HepG2 (cell line): ENCODE measurements around the gene NFAT5. TPM values are rescaled to one million over a fixed set of nuclear protein-coding genes. Genes with fewer than 3 reads are reported as not detected.

ENCODE experiments used
- KDM1A ChIP-seq: IDR thresholded peaks from 2 replicates; pipeline ENCODE4 v1.6.1; 2016; ENCODE audit warnings: missing compliant biosample characterization
- MTF1 ChIP-seq: sonication (generic); formaldehyde crosslinking; IDR thresholded peaks from 2 replicates; pipeline ENCODE4 v1.5.0; 2020; ENCODE audit warnings: missing genetic modification reagents
- SRSF9 ChIP-seq: fragments of 200-400 bp; formaldehyde crosslinking; IDR thresholded peaks from 2 replicates; pipeline ENCODE4 v1.6.1; 2018; ENCODE audit warnings: borderline replicate concordance, mild to moderate bottlenecking, low read depth, low read length; ENCODE audit not compliant: insufficient read depth, poor library complexity, severe bottlenecking
- ZHX2 ChIP-seq, 2 experiments: sonication (generic) in 1 of 2; formaldehyde crosslinking in 1 of 2; IDR thresholded peaks; 2 replicates each; pipeline versions ENCODE4 v1.6.1 to v1.9.0; 2014 to 2022; ENCODE audit warnings: antibody characterized with exemption in 1 of 2, borderline replicate concordance in 1 of 2, inconsistent platforms in 1 of 2, low read depth in 1 of 2, missing genetic modification reagents in 1 of 2
- ZNF329 ChIP-seq: sonication (generic); formaldehyde crosslinking; IDR thresholded peaks from 2 replicates; pipeline ENCODE4 v1.9.0; 2021; ENCODE audit warnings: low read depth, mild to moderate bottlenecking, missing genetic modification reagents
- ZNF547 ChIP-seq: sonication (generic); formaldehyde crosslinking; IDR thresholded peaks from 2 replicates; pipeline ENCODE4 v1.5.1; 2020; ENCODE audit warnings: mild to moderate bottlenecking, missing genetic modification reagents
- ZNF629 ChIP-seq: sonication (generic); formaldehyde crosslinking; conservative IDR thresholded peaks from 2 replicates; pipeline ENCODE4 v1.5.0; 2020; ENCODE audit warnings: missing genetic modification reagents
- polyA plus RNA-seq, 8 experiments: library from polyadenylated mRNA; depleted of rRNA in 3 of 8; stranded (reverse) in 7 of 8; unstranded in 1 of 8; fragments of >200 nt; fragmentation: Illumina TruSeq in 4 of 8; extraction: Trizol in 4 of 8; gene quantifications; 2 replicates each; pipeline versions ENCODE4 v1.2.1 to v1.2.3, GENCODE V29; 2011 to 2016; ENCODE audit warnings: low read depth in 4 of 8, missing spikeins in 1 of 8, mixed read lengths in 1 of 8; ENCODE audit not compliant: insufficient read depth in 1 of 8
- total RNA-seq, 5 experiments: library from RNA; depleted of rRNA; stranded (reverse); fragments of >200 nt; fragmentation: Illumina TruSeq; extraction: Trizol; gene quantifications; 2 replicates each; pipeline ENCODE4 v1.2.3, GENCODE V29; 2016; ENCODE audit warnings: low read depth in 1 of 5
- TF ChIP-seq, protein P1 (sequence below): sonication (generic); formaldehyde crosslinking; IDR thresholded peaks from 2 replicates; pipeline ENCODE4 v1.9.0; 2022; ENCODE audit warnings: missing genetic modification reagents, mild to moderate bottlenecking, borderline replicate concordance
- TF ChIP-seq, protein P2 (sequence below): sonication (generic); formaldehyde crosslinking; IDR thresholded peaks from 2 replicates; pipeline ENCODE4 v1.5.0; 2020; ENCODE audit warnings: mild to moderate bottlenecking, missing genetic modification reagents, borderline replicate concordance

The NFAT5 gene
- total and polyA plus RNA-seq, 2 of the 13 experiments (the other 11 are each of a cell fraction or from before 2014, with no cell fraction given): 20.5 to 54.3 TPM

- TF ChIP-seq ZHX2 (IDR thresholded peaks at IDR 0.05; ENCODE audit: low read depth): no peak
- no peak for TF ChIP-seq ZHX2 (CRISPR knock-in tag; IDR thresholded peaks at IDR 0.05; ENCODE audit: borderline replicate concordance)
- TF ChIP-seq, protein P1, sequence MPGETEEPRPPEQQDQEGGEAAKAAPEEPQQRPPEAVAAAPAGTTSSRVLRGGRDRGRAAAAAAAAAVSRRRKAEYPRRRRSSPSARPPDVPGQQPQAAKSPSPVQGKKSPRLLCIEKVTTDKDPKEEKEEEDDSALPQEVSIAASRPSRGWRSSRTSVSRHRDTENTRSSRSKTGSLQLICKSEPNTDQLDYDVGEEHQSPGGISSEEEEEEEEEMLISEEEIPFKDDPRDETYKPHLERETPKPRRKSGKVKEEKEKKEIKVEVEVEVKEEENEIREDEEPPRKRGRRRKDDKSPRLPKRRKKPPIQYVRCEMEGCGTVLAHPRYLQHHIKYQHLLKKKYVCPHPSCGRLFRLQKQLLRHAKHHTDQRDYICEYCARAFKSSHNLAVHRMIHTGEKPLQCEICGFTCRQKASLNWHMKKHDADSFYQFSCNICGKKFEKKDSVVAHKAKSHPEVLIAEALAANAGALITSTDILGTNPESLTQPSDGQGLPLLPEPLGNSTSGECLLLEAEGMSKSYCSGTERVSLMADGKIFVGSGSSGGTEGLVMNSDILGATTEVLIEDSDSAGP (CRISPR knock-in tag): no peak
- TF ChIP-seq, protein P2, sequence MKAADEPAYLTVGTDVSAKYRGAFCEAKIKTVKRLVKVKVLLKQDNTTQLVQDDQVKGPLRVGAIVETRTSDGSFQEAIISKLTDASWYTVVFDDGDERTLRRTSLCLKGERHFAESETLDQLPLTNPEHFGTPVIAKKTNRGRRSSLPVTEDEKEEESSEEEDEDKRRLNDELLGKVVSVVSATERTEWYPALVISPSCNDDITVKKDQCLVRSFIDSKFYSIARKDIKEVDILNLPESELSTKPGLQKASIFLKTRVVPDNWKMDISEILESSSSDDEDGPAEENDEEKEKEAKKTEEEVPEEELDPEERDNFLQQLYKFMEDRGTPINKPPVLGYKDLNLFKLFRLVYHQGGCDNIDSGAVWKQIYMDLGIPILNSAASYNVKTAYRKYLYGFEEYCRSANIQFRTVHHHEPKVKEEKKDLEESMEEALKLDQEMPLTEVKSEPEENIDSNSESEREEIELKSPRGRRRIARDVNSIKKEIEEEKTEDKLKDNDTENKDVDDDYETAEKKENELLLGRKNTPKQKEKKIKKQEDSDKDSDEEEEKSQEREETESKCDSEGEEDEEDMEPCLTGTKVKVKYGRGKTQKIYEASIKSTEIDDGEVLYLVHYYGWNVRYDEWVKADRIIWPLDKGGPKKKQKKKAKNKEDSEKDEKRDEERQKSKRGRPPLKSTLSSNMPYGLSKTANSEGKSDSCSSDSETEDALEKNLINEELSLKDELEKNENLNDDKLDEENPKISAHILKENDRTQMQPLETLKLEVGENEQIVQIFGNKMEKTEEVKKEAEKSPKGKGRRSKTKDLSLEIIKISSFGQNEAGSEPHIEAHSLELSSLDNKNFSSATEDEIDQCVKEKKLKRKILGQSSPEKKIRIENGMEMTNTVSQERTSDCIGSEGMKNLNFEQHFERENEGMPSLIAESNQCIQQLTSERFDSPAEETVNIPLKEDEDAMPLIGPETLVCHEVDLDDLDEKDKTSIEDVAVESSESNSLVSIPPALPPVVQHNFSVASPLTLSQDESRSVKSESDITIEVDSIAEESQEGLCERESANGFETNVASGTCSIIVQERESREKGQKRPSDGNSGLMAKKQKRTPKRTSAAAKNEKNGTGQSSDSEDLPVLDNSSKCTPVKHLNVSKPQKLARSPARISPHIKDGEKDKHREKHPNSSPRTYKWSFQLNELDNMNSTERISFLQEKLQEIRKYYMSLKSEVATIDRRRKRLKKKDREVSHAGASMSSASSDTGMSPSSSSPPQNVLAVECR: no peak
- 0 out of 2 replicates have a peak, but pooled peaks have one; percentile 39 for TF ChIP-seq KDM1A (CRISPR knock-in tag)
- TF ChIP-seq ZNF547 (CRISPR knock-in tag): 0 out of 2 replicates have a peak, but pooled peaks have one; percentile 29
- TF ChIP-seq SRSF9: no peak
- TF ChIP-seq ZNF629 (CRISPR knock-in tag): peak; percentile 96
- TF ChIP-seq MTF1 (CRISPR knock-in tag): no peak
- TF ChIP-seq ZNF329 (CRISPR knock-in tag): no peak
Observed at GRCh38 chr16:69721441-69721957, 155.7 kb downstream of the NFAT5 start (continued).
